ENCODE data around the gene HRAS. TPM values are rescaled to one million over a fixed set of nuclear protein-coding genes. Genes with fewer than 3 reads are reported as not detected.

The HRAS gene
- total and polyA plus RNA-seq, 2 of the 13 experiments (the other 11 are each of a cell fraction or from before 2014, with no cell fraction given) = 32.9 to 50.0 TPM

GRCh38 chr11:550021-550745 lies 14.8 kb upstream of the HRAS start (continued):
- TF ChIP-seq, protein P1, sequence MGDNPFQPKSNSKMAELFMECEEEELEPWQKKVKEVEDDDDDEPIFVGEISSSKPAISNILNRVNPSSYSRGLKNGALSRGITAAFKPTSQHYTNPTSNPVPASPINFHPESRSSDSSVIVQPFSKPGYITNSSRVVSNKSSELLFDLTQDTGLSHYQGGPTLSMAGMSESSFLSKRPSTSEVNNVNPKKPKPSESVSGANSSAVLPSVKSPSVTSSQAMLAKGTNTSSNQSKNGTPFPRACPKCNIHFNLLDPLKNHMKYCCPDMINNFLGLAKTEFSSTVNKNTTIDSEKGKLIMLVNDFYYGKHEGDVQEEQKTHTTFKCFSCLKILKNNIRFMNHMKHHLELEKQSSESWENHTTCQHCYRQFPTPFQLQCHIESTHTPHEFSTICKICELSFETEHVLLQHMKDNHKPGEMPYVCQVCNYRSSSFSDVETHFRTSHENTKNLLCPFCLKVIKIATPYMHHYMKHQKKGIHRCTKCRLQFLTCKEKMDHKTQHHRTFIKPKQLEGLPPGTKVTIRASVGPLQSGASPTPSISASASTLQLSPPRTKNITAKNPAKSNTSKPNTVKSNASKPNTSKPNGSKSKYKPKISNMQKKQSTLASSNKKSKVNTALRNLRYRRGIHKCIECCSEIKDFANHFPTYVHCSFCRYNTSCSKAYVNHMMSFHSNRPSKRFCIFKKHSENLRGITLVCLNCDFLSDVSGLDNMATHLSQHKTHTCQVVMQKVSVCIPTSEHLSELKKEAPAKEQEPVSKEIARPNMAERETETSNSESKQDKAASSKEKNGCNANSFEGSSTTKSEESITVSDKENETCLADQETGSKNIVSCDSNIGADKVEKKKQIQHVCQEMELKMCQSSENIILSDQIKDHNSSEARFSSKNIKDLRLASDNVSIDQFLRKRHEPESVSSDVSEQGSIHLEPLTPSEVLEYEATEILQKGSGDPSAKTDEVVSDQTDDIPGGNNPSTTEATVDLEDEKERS (CRISPR knock-in tag; IDR thresholded peaks at IDR 0.05) = no peak
- TF ChIP-seq, protein P2, sequence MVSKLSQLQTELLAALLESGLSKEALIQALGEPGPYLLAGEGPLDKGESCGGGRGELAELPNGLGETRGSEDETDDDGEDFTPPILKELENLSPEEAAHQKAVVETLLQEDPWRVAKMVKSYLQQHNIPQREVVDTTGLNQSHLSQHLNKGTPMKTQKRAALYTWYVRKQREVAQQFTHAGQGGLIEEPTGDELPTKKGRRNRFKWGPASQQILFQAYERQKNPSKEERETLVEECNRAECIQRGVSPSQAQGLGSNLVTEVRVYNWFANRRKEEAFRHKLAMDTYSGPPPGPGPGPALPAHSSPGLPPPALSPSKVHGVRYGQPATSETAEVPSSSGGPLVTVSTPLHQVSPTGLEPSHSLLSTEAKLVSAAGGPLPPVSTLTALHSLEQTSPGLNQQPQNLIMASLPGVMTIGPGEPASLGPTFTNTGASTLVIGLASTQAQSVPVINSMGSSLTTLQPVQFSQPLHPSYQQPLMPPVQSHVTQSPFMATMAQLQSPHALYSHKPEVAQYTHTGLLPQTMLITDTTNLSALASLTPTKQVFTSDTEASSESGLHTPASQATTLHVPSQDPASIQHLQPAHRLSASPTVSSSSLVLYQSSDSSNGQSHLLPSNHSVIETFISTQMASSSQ (IDR thresholded peaks at IDR 0.05; ENCODE audit: low read depth) = no peak
- TF ChIP-seq, protein P2 (CRISPR knock-in tag; IDR thresholded peaks at IDR 0.05; ENCODE audit: borderline replicate concordance) = no peak
